Neural cell (in vitro differentiated cells): ENCODE measurements around the gene CTBP2.

Experiments
- EZH2 ChIP-seq: fragments of 200-600, 300-800 bp; shearing (Covaris generic), sonication (generic); IDR thresholded peaks from 2 replicates; pipeline ENCODE4 v1.6.1; 2014; ENCODE audit warnings: antibody characterized with exemption, low read length, borderline replicate concordance, mild to moderate bottlenecking; ENCODE audit not compliant: insufficient read depth, poor library complexity, severe bottlenecking
- POLR2AphosphoS5 ChIP-seq: IDR thresholded peaks from 2 replicates; pipeline ENCODE4 v1.6.1; 2012

GRCh38 chr10:125205431-125205830 lies 45.1 kb upstream of the CTBP2 start:
- TF ChIP-seq EZH2, result no peak
- TF ChIP-seq POLR2AphosphoS5, result no peak
